Ovary (tissue), 3 donors: ENCODE results near the gene GSTP1.

Experiments used
- EP300 ChIP-seq: sonication (generic); formaldehyde crosslinking; IDR thresholded peaks from one replicate; pipeline ENCODE4 v1.6.1; 2017; ENCODE audit warnings: antibody characterized with exemption
- TF ChIP-seq, protein P1 (sequence below), 3 donors: fragments of 450-650 bp in 2 of 3; fragments of 200-600 bp in 1 of 3; IDR thresholded peaks; one replicate each; pipeline versions ENCODE4 v1.5.1 to v1.8.0; 2016 to 2022; ENCODE audit warnings: antibody characterized with exemption in 3 of 3, mild to moderate bottlenecking in 1 of 3
- donor health status: DM: no; HTN: no; CAD: no.

DNA sequence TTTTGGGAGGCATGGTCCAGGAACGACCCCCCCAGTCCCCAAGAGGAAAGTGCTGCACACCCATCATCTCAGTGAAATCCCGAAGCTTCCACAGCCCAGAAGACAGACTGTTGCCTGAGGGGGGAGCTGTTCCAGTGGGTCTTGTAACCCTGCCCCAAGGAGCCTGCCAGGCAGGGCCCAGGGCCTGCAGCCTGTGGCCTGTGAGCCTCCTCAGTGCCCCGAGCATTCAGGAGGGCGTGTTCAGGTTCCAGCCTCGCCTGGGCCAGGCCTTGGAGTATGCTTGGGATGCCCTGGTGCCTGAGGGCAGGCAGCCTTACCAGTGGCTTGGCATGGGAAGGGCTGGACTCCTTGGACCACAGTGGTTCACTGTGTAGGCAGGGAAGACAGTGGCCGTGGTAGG, 42.4 kb upstream of the GSTP1 start:
- TF ChIP-seq, protein P1, sequence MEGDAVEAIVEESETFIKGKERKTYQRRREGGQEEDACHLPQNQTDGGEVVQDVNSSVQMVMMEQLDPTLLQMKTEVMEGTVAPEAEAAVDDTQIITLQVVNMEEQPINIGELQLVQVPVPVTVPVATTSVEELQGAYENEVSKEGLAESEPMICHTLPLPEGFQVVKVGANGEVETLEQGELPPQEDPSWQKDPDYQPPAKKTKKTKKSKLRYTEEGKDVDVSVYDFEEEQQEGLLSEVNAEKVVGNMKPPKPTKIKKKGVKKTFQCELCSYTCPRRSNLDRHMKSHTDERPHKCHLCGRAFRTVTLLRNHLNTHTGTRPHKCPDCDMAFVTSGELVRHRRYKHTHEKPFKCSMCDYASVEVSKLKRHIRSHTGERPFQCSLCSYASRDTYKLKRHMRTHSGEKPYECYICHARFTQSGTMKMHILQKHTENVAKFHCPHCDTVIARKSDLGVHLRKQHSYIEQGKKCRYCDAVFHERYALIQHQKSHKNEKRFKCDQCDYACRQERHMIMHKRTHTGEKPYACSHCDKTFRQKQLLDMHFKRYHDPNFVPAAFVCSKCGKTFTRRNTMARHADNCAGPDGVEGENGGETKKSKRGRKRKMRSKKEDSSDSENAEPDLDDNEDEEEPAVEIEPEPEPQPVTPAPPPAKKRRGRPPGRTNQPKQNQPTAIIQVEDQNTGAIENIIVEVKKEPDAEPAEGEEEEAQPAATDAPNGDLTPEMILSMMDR (IDR thresholded peaks at IDR 0.05) = no peak
- TF ChIP-seq EP300 = no peak
